Caki2 (cell line): ENCODE measurements around the gene EVI5. TPM values are rescaled to one million over a fixed set of nuclear protein-coding genes. Genes with fewer than 3 reads are reported as not detected.

ENCODE experiments used
- DNase-seq: peaks from one replicate; pipeline ENCODE4 v3.0.0-alpha.2; 2015; ENCODE audit warnings: low read depth
- in situ Hi-C: cut with HindIII; loops from 2 replicates; pipeline ENCODE4 v1.10.0; 2016; ENCODE audit warnings: low sequenced_read_pairs, low pct_unique_long_range_greater_than_20kb, mixed read lengths
- total RNA-seq: library from RNA; depleted of rRNA; stranded (reverse); fragments of >200 nt; shearing (Covaris generic); gene quantifications from 2 replicates; pipeline ENCODE4 v1.2.3, GENCODE V29; 2014; ENCODE audit warnings: low replicate concordance; rRNA removed

Gene EVI5
- total RNA-seq, 1 experiment from 2014 or later = 7.4 TPM

- DNase-seq = no peak
- in situ Hi-C loops = no loop called here
Measured at GRCh38 chr1:92461364-92462097, 323.4 kb downstream of the EVI5 start.

DNA sequence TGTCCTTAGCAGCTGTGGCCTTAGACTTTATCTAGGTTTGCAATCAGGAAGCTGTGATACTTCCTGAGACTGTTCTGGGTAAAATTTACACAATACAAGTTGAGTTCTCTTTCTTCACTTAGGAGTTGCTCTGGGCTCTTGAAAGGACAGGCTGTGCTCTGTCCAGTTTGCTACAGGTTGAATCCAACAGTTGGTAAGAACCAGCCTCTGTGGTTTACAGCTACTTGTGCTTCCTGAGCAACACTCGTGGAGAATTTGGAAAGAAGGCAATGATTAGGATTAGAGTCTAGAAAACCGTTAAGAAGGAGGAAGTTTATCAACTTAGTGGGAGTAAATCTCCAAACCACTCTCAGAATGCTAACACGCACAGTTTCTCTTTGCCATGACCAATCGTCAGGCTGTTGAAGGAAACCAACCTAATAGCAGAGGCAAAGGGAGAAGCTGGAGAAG is 325.0 kb downstream of the EVI5 start:
- in situ Hi-C loops = no loop called here
- DNase-seq = no peak

Other genes starting within 250 kb of the EVI5 start
- 1,215 and 1,251 TPM in 2 replicates for gene RPL5, start 46.9 kb upstream of the EVI5 start, total RNA-seq
- 8.6 TPM in 2 replicates for gene DIPK1A, start 176.4 kb upstream of the EVI5 start, total RNA-seq